Measurements from ENCODE around the gene DNAH6.

GRCh38 chr2:84844141-84844540, 327.8 kb downstream of the DNAH6 start:
- TF ChIP-seq CTCF (IDR thresholded peaks at IDR 0.05; ENCODE audit: insufficient read depth, low read length, poor library complexity, severe bottlenecking), result no peak
- no peak for TF ChIP-seq EZH2phosphoT487 (conservative IDR thresholded peaks at IDR 0.05; ENCODE audit: low read length)
